ENCODE results near the gene LUZP4.
"Not testable (repeated sequence)": the region's sequence is repeated elsewhere in the genome, so short reads cannot be mapped to it uniquely, and the experiment has no call there.

LUZP4 gene

DNA sequence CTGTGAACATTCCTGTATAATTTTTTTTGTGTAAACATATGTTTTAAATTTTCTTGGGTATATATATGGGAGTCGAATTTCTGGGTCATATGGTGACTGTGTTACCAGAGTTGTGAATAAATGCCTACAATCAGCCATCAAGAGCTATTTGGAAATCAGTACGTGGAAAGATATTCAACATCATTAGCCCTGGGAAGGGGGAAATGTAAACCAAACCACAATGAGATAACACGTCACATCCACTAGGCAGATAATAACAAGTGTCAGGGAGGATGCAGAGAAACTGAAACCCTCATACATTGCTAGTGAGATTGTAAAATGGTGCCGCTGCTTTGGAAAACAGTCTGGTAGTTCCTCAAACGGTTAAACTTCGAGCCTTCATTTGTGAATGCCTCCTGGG lies 43.9 kb downstream of the LUZP4 start:
- no peak for FAIRE-seq
- no peak for DNase-seq (ENCODE audit: low spot score)

DNA sequence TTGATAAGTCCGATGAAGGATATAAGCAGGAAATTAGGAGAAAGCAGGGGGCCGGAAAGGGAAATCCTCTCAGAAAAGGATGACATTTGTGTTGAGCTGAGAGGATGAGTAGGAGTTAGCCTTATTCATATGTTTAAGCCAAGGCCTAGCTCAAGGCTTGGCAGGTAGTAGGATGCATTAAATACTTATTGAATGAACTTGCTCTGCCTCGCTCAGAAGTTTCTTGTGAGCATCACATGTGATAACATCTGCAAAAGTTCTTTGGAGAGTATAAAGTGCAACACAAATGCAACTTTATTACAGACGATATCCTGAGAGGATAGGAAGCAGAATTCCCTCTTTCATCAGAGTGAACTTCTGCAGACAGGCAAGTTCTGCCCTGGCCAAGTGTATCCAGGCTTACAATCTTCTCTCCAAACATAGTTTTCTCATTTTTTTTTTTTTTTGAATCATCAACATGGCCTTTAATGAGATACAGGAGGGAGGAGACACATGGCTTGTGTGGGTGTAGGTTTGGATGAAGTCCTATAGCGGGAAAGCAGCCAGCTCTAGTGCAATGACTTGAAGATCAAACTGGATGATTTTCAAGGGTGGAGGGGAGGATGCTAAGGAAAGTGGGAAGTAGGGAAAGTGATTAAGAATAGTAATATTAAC lies 48.1 kb downstream of the LUZP4 start:
- FAIRE-seq (no peak), DNase-seq (ENCODE audit: low spot score) (no peak)

DNA sequence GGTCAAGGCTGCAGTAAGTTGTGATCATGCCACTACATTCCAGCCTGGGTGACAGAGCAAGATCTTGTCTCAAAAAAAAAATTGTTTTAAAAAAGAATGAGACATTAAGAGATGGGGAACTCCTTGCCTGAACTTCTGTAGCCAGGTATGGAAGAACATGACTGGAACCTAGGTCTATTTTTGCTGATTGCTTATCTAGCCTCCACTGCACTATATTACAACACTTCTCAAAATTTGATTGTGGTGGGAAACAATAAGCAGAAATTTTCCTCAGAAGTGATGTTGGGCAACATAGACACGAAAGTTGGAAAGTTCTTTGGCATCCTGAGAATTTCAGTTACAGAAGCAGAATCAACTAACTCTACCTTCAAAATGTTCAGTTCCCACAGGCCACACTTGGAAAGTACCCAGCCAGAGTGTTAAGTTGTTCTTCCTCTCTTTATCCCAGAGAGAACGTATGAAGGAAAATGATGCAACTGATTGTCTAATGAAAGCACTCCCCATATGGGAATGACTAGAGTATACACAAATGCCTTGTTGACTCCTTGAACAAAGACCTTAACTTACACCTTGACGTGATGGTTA lies 50.0 kb downstream of the LUZP4 start:
- FAIRE-seq (no peak), DNase-seq (ENCODE audit: low spot score) (no peak)

DNA sequence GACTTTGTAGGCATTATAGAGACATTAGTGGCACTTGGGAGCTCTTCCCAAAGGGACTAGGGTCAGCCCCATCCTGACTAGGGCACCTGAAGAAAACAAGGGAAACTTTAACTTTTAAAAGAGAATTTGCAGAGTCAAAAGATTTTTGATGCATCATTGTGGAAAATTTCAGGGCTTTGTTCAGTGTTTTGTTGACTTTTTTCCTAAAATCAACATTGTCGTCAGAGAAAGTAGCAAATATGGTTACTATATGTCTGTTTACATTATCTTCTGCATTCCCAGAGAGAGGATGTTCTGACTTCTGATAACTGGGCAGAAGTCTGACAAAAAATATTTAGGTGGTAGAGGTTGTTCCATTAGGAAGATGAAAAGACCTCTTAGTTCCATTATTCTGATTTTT lies 51.9 kb downstream of the LUZP4 start:
- FAIRE-seq, result no peak
- DNase-seq (ENCODE audit: low spot score), result no peak

DNA sequence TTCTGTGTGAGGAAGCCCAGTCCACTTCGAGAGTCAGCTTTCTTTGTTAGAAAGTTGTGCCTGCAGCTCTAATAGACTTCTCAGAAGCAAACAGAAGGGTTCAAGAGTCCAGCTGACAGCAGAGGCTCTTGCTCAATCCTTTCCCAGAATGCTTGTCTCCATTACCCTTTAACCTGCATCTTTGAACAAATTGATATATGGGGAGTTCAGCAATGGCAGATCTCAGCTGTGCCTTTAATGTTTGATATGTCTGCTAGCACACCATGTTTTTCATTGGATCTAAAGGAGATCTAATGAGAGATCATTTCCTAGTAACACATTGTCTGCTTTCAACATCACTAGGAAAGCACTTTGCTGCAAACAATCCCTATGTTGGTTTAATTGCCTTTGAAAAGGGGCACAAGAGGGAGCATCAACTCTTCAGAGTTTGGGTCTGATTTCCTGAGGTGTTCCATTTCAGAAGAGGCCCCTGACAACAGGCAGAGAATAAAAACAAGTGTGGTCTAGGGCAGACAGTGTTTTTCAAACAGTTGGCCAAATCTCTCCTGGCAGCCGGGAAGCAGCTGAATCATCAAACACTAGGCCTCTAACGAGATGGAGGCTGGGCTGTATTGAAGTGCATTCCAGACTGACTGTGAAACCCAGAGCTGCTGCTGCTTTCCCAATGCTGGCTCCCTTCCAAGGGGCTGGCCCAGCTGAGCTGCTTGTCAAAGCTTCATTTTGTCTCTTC lies 55.5 kb downstream of the LUZP4 start:
- FAIRE-seq, result no peak
- peak; percentile 64 for DNase-seq (ENCODE audit: low spot score)

DNA sequence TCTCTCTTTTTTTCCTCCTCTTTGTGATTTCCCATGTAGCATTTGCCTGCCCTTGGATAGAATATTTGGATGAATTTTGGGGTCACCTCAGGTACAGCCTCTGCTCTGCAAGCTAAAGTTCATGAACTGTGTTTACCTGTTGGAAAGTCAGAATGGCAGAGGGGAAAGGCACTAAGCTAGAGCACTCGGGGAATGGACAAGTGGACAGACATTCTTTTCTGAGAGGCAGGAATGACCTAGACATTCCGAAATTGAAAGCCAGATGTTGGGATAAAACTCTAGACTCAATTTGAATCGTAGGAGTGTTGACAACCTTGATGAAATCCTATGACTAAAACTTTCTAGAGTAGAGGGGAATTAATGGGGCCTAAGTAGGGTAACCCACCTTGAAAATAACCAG lies 56.1 kb downstream of the LUZP4 start:
- FAIRE-seq (no peak), DNase-seq (ENCODE audit: low spot score) (no peak)

DNA sequence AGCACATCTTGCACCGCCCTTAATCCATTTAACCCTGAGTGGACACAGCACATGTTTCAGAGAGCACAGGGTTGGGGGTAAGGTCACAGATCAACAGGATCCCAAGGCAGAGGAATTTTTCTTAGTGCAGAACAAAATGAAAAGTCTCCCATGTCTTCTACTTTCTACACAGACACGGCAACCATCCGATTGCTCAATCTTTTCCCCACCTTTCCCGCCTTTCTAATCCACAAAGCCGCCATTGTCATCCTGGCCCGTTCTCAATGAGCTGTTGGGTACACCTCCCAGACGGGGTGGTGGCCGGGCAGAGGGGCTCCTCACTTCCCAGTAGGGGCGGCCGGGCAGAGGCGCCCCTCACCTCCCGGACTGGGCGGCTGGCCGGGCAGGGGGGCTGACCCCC lies 57.2 kb downstream of the LUZP4 start:
- not testable (repeated sequence) for DNase-seq (ENCODE audit: low spot score); FAIRE-seq

DNA sequence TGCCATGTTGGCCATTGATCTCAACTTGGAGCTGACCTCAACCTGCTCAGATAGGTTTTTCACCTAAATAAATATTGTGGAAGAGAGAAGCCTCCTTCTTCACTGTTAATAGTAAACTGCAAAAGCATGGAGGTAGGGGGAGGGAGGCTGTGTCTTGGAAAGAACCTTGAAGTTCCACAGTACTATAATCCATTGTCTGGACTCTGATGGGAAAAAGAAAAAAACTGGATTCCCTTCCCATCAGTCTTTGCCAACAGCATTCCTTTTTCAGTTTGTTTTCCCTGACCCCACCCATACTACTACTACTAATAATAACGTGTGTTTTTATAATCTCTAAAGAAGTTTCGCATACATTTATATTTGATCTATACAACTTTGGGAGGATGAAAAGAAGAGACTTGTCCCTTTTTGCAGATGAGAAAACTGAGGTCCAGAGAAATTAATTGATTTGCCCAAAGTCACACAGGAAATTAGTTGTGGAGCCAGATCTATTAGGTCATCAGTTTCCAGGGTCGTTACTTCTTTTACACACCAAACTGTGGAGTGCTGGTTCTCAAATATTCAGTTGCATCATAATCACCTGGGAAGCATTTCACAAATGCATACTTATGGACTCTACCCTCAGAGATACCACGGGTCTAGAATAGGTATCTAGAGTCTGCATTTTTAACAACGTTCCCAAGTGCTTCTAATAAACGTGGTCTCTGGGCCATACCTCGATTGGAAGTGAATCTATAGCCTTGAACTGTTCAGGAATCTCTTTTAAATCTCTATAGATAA lies 59.1 kb downstream of the LUZP4 start:
- DNase-seq (ENCODE audit: low spot score), result no peak
- FAIRE-seq, result no peak

DNA sequence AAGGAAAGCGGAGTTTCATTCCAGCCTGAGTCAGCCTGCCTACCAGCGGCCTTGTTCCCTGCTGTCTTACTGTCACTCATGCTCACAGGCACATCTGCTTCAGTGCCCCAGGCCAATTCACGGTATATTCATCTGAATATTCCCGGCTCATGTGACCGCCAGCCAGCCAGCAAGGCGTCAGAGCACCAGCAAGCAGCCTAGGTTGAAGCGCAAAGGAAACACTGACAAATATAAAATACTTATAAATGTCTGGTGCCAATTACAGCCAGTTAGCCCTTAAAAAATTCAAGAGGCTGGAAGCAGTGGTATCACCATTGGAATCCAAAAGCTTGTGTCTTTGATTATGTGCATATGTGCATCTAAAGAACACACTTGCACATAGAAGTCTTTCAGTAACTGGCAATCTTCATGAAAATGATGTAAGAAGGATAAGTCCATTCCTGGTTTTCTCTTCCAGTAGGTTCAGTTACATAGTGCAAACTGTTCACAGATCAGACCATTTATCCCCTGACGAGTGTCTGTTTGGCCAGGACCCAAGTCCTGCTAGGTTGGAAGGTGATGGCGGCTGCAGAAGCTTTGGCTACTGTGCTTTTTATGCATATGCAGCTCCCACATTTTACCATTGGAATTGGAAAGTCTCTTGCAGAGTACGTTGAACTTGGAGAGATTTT lies 61.3 kb downstream of the LUZP4 start:
- FAIRE-seq (no peak), DNase-seq (ENCODE audit: low spot score) (no peak)

DNA sequence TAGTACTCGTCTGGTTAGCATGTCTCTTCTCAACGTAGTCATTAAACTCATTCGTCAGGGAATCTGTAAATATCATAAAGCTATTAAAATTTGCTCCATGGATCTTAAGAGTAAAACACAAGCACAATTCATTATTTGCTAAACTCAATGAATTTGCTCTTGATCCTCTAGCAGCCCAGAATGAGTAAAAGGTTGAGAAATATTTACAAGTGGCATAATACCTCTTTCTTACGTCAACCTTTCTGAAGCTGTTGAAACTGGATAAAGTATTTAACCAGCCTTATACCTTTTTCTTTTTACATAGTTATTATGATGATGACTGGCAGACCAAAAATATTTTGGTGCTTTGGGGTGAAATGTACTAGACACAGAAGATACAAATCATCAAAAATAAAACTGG lies 66.9 kb downstream of the LUZP4 start:
- no peak for FAIRE-seq
- DNase-seq (ENCODE audit: low spot score), result no peak

Measured in urothelium cell line (cell line).